ENCODE data around the gene DSCAM. TPM values are rescaled to one million over a fixed set of nuclear protein-coding genes. Genes with fewer than 3 reads are reported as not detected.

Gene DSCAM
- total RNA-seq, 1 donor from 2014 or later, result not detected

DNA sequence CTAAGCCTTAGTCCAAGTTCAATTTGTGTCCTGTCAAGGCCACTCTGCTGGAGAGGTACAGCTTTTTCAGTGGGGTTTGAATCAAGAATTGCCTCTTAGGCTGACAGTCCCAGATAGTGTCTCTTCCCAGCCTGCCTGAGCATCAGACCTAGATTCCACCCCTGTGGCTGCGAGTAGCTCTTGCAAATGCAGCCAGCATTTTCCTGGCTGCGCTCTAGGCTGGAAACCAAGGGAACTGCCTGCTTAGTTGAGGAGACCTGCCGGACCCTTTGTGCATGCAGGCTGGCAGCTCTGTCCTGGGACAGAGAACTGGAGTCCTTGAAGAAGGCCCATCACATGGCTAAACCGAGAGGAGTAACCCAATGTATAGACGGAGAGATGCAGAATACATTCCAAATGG lies 686.0 kb downstream of the DSCAM start:
- H3K27me3 Mint-ChIP-seq (ENCODE audit: unreplicated experiment), result no peaks in the 10 kb centered on the region

DNA sequence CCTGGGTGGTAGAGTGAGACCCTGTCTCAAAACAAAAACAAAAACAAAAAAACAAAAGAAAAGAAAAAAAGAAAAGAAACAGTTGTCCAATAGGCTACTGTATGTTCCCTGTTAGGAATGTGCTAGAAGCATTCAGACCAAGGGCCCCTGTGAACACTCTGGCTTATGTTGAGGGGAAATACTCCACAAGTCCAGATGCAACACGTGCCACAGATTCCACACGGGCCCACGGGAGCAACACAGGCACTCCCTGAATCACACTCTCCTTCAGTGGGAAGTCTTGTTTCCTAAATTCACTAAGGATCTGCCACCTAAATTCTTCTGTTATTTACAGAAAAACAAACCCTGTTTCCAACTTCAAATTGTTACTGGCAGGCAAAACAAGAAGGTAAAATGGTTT lies 688.6 kb downstream of the DSCAM start:
- H3K4me3 Mint-ChIP-seq (ENCODE audit: unreplicated experiment), result no peak overlapping the region
- TF ChIP-seq, protein P1, sequence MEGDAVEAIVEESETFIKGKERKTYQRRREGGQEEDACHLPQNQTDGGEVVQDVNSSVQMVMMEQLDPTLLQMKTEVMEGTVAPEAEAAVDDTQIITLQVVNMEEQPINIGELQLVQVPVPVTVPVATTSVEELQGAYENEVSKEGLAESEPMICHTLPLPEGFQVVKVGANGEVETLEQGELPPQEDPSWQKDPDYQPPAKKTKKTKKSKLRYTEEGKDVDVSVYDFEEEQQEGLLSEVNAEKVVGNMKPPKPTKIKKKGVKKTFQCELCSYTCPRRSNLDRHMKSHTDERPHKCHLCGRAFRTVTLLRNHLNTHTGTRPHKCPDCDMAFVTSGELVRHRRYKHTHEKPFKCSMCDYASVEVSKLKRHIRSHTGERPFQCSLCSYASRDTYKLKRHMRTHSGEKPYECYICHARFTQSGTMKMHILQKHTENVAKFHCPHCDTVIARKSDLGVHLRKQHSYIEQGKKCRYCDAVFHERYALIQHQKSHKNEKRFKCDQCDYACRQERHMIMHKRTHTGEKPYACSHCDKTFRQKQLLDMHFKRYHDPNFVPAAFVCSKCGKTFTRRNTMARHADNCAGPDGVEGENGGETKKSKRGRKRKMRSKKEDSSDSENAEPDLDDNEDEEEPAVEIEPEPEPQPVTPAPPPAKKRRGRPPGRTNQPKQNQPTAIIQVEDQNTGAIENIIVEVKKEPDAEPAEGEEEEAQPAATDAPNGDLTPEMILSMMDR (IDR thresholded peaks at IDR 0.05), result no peak
- H3K27ac Mint-ChIP-seq (ENCODE audit: unreplicated experiment), result no peak overlapping the region
- peaks cover 17% of the 10 kb centered on the region for H3K9me3 Mint-ChIP-seq (ENCODE audit: unreplicated experiment)
- H3K36me3 Mint-ChIP-seq (ENCODE audit: unreplicated experiment), result no peaks in the 10 kb centered on the region
- no peak for DNase-seq (ENCODE audit: extremely low spot score, unreplicated experiment)
- no peaks in the 10 kb centered on the region for H3K27me3 Mint-ChIP-seq (ENCODE audit: unreplicated experiment)
- H3K4me1 Mint-ChIP-seq (ENCODE audit: unreplicated experiment), result no peaks in the 10 kb centered on the region

More for the DNA sequence above, 686.0 kb downstream of the DSCAM start:
- no peak overlapping the region for H3K4me3 Mint-ChIP-seq (ENCODE audit: unreplicated experiment)
- peak; percentile 65 for DNase-seq (ENCODE audit: extremely low spot score, unreplicated experiment)
- no peak overlapping the region for H3K27ac Mint-ChIP-seq (ENCODE audit: unreplicated experiment)
- TF ChIP-seq, protein P1 (IDR thresholded peaks at IDR 0.05), result no peak
- H3K9me3 Mint-ChIP-seq (ENCODE audit: unreplicated experiment), result peaks cover 18% of the 10 kb centered on the region
- H3K4me1 Mint-ChIP-seq (ENCODE audit: unreplicated experiment), result no peaks in the 10 kb centered on the region
- H3K36me3 Mint-ChIP-seq (ENCODE audit: unreplicated experiment), result no peaks in the 10 kb centered on the region

DNA sequence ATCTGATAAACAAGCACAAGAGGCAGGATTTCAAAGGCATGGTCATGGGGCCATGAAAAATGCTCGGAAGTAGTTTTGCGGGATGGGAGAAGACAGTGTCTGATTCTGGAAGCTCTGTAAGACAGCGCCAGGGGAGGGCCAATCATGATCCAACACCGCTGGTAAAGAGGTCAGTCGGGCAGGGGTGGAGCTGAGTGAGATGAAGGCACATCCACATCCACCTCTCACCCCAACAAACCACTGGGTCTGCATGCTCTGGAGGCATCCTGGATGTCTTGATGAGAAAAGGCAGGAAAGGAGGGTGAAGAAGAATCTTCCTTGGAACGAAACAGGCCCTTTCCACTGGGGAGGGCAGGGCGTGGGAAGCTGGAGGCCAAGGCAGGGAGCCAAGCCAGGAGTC lies 691.4 kb downstream of the DSCAM start:
- Mint-ChIP-seq H3K4me1 (ENCODE audit: unreplicated experiment) (no peaks in the 10 kb centered on the region), H3K27me3 (ENCODE audit: unreplicated experiment) (no peaks in the 10 kb centered on the region), H3K9me3 (ENCODE audit: unreplicated experiment) (peaks cover 23% of the 10 kb centered on the region), H3K4me3 (ENCODE audit: unreplicated experiment) (no peak overlapping the region), H3K27ac (ENCODE audit: unreplicated experiment) (no peak overlapping the region), H3K36me3 (ENCODE audit: unreplicated experiment) (no peaks in the 10 kb centered on the region)
- peak; percentile 57 for DNase-seq (ENCODE audit: extremely low spot score, unreplicated experiment)
- TF ChIP-seq, protein P1 (IDR thresholded peaks at IDR 0.05), result no peak

DNA sequence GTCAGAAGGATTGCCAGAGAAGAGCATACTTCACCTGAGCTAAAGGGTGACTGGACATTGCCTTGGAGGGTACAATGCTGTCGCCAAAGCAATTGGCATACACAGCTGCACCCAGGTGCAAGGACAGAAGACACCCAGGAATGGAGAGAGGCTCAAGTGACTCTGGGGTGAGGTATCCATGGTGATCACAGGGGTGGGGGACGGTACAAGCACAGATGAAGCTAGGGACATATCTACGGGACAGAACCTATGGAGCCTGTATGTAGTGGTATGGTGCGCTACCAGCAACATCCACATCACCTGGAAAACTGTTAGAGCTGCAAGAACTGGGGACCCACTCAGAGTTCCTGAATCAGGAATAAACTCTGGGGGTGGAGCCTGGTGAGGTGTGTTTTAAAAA lies 693.6 kb downstream of the DSCAM start:
- TF ChIP-seq, protein P1 (IDR thresholded peaks at IDR 0.05), result no peak
- H3K4me1 Mint-ChIP-seq (ENCODE audit: unreplicated experiment), result no peaks in the 10 kb centered on the region
- no peak overlapping the region for H3K27ac Mint-ChIP-seq (ENCODE audit: unreplicated experiment)
- H3K4me3 Mint-ChIP-seq (ENCODE audit: unreplicated experiment), result no peak overlapping the region
- H3K27me3 Mint-ChIP-seq (ENCODE audit: unreplicated experiment), result no peaks in the 10 kb centered on the region
- DNase-seq (ENCODE audit: extremely low spot score, unreplicated experiment), result peak; percentile 65
- H3K9me3 Mint-ChIP-seq (ENCODE audit: unreplicated experiment), result peaks cover 12% of the 10 kb centered on the region
- H3K36me3 Mint-ChIP-seq (ENCODE audit: unreplicated experiment), result no peaks in the 10 kb centered on the region

DNA sequence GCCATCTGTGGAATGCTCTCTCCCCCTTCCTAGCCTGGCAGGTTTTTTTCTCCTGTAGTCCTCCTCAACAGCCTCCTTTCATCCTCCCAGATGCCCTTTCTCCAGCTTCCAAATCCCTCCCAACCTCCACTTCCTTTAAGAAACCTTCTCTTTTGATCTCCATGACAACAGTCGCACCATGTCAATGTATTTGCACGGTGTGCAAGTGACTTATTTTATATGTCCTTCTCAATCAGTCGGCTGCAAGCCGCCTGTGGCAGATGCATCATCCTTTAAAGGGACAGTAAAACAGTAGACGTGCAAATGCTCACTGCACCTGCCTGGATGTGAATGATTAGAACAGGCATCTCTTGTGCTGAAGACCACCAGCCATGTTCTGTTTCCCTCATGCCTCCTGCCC lies 694.5 kb downstream of the DSCAM start:
- Mint-ChIP-seq H3K36me3 (ENCODE audit: unreplicated experiment) (no peaks in the 10 kb centered on the region), H3K27ac (ENCODE audit: unreplicated experiment) (no peak overlapping the region)

More for the DNA sequence above, 694.5 kb downstream of the DSCAM start:
- TF ChIP-seq, protein P1 (IDR thresholded peaks at IDR 0.05), result no peak
- no peak for DNase-seq (ENCODE audit: extremely low spot score, unreplicated experiment)
- Mint-ChIP-seq H3K4me1 (ENCODE audit: unreplicated experiment) (no peaks in the 10 kb centered on the region), H3K4me3 (ENCODE audit: unreplicated experiment) (no peak overlapping the region), H3K27me3 (ENCODE audit: unreplicated experiment) (no peaks in the 10 kb centered on the region), H3K9me3 (ENCODE audit: unreplicated experiment) (peaks cover 12% of the 10 kb centered on the region)

Measured in osteocyte (in vitro differentiated cells).